ENCODE measurements around the gene TRAP1. TPM values are rescaled to one million over a fixed set of nuclear protein-coding genes. Genes with fewer than 3 reads are reported as not detected.

Gene TRAP1
- total RNA-seq, 2 experiments from 2014 or later: 68.0 to 75.9 TPM

- no peaks in the 10 kb centered on the region for H3K27me3 Mint-ChIP-seq
- H3K4me3 Mint-ChIP-seq: no peak overlapping the region
- no peaks in the 10 kb centered on the region for H3K9me3 ChIP-seq (ENCODE audit: control insufficient read depth in 1 of 2, insufficient read depth in 1 of 2, low read length in 2 of 2)
- H3K9me3 Mint-ChIP-seq: no peaks in the 10 kb centered on the region
- peaks cover 7% of the 10 kb centered on the region for H3K4me1 Mint-ChIP-seq (ENCODE audit: low read depth)
- intact Hi-C loops (cut with DNase I, micrococcal nuclease): loop anchor here in 1 of 2 experiments (5.0 kb wide), 1 partner anchor 55 kb away; no protein-coding TSS in a partner anchor
- peaks cover 39% of the 10 kb centered on the region for H3K36me3 ChIP-seq (ENCODE audit: insufficient read depth, low read length)
- ATAC-seq (ENCODE audit: poor library complexity) (no peak), DNase-seq (no peak)
- no peak overlapping the region for H3K27ac Mint-ChIP-seq
- POLR2A ChIA-PET: no interaction called here
- H3K27me3 ChIP-seq (ENCODE audit: control insufficient read depth in 1 of 2, insufficient read depth in 2 of 2, low read length in 2 of 2): no peaks in the 10 kb centered on the region
- peaks cover 10% of the 10 kb centered on the region for H3K4me1 ChIP-seq (ENCODE audit: insufficient read depth, low read length)
- no peak for TF ChIP-seq CTCF (IDR thresholded peaks at IDR 0.05)
- no peak overlapping the region for H3K27ac ChIP-seq (ENCODE audit: low read depth in 1 of 2, low read length in 2 of 2)
- H3K4me3 ChIP-seq (ENCODE audit: low read length): no peak overlapping the region
- CTCF ChIA-PET: no interaction called here
- H3K36me3 Mint-ChIP-seq (ENCODE audit: low read depth): peaks cover 52% of the 10 kb centered on the region
Measured at GRCh38 chr16:3687792-3688191, 29.5 kb downstream of the TRAP1 start.

GRCh38 chr16:3687021-3687420 is 30.3 kb downstream of the TRAP1 start:
- Mint-ChIP-seq H3K36me3 (ENCODE audit: low read depth) (peaks cover 58% of the 10 kb centered on the region), H3K27me3 (no peaks in the 10 kb centered on the region), H3K27ac (no peak overlapping the region), H3K4me1 (ENCODE audit: low read depth) (peaks cover 7% of the 10 kb centered on the region), H3K4me3 (no peak overlapping the region), H3K9me3 (no peaks in the 10 kb centered on the region)
- Histone ChIP-seq H3K9me3 (ENCODE audit: control insufficient read depth in 1 of 2, insufficient read depth in 1 of 2, low read length in 2 of 2) (no peaks in the 10 kb centered on the region), H3K4me3 (ENCODE audit: low read length) (no peak overlapping the region), H3K36me3 (ENCODE audit: insufficient read depth, low read length) (peaks cover 42% of the 10 kb centered on the region), H3K4me1 (ENCODE audit: insufficient read depth, low read length) (peaks cover 10% of the 10 kb centered on the region), H3K27ac (ENCODE audit: low read depth in 1 of 2, low read length in 2 of 2) (no peak overlapping the region), H3K27me3 (ENCODE audit: control insufficient read depth in 1 of 2, insufficient read depth in 2 of 2, low read length in 2 of 2) (no peaks in the 10 kb centered on the region)
- POLR2A ChIA-PET: no interaction called here
- CTCF ChIA-PET: interaction anchor here (0.6 kb wide), 1 partner anchor 25 kb away, joined by 3 read pairs; no protein-coding TSS in a partner anchor
- intact Hi-C loops (cut with DNase I, micrococcal nuclease): loop anchor here in 1 of 2 experiments (5.0 kb wide), 1 partner anchor 55 kb away; no protein-coding TSS in a partner anchor
- ATAC-seq (ENCODE audit: poor library complexity) (no peak), DNase-seq (no peak)
- TF ChIP-seq CTCF (IDR thresholded peaks at IDR 0.05): no peak

- Histone ChIP-seq H3K27ac (ENCODE audit: low read depth in 1 of 2, low read length in 2 of 2) (no peak overlapping the region), H3K27me3 (ENCODE audit: control insufficient read depth in 1 of 2, insufficient read depth in 2 of 2, low read length in 2 of 2) (no peaks in the 10 kb centered on the region), H3K36me3 (ENCODE audit: insufficient read depth, low read length) (peaks cover 69% of the 10 kb centered on the region), H3K9me3 (ENCODE audit: control insufficient read depth in 1 of 2, insufficient read depth in 1 of 2, low read length in 2 of 2) (no peaks in the 10 kb centered on the region), H3K4me1 (ENCODE audit: insufficient read depth, low read length) (no peaks in the 10 kb centered on the region), H3K4me3 (ENCODE audit: low read length) (no peak overlapping the region)
- H3K9me3 Mint-ChIP-seq: no peaks in the 10 kb centered on the region
- DNase-seq (no peak), ATAC-seq (ENCODE audit: poor library complexity) (no peak)
- H3K27ac Mint-ChIP-seq: no peak overlapping the region
- H3K36me3 Mint-ChIP-seq (ENCODE audit: low read depth): peaks cover 80% of the 10 kb centered on the region
- no peaks in the 10 kb centered on the region for H3K27me3 Mint-ChIP-seq
- H3K4me1 Mint-ChIP-seq (ENCODE audit: low read depth): no peaks in the 10 kb centered on the region
- TF ChIP-seq CTCF (IDR thresholded peaks at IDR 0.05): no peak
- POLR2A ChIA-PET: no interaction called here
- intact Hi-C loops (cut with DNase I, micrococcal nuclease): no loop called here
- CTCF ChIA-PET: no interaction called here
- no peak overlapping the region for H3K4me3 Mint-ChIP-seq
Measured at GRCh38 chr16:3681206-3681605, 36.1 kb downstream of the TRAP1 start.

Data from CD4-positive, alpha-beta T cell (primary cell).